Urinary bladder (tissue), 4 donors: ENCODE measurements around the gene INPP5A. TPM values are rescaled to one million over a fixed set of nuclear protein-coding genes. Genes with fewer than 3 reads are reported as not detected.

Experiments
- DNase-seq: peaks from one replicate; pipeline ENCODE4 v3.0.0-alpha.2; 2015; ENCODE audit errors: extremely low spot score
- H3K27ac ChIP-seq: one replicate; pipeline ENCODE4 v1.5.1; 2013; ENCODE audit warnings: low read depth, mild to moderate bottlenecking, moderate library complexity
- H3K36me3 ChIP-seq: one replicate; pipeline ENCODE4 v1.6.1; 2013; ENCODE audit warnings: mild to moderate bottlenecking, moderate library complexity; ENCODE audit not compliant: insufficient read depth
- H3K4me1 ChIP-seq: one replicate; pipeline ENCODE4 v1.6.1; 2013; ENCODE audit warnings: mild to moderate bottlenecking, moderate library complexity; ENCODE audit not compliant: insufficient read depth
- H3K4me3 ChIP-seq: one replicate; pipeline ENCODE4 v1.5.1; 2013; ENCODE audit warnings: low read depth, low read length
- WGBS: extraction: QIAGEN DNeasy Blood & Tissue Kit; methylation state at CpG from one replicate; pipeline ENCODE4 v1.1.7; 2013; 5-methylcytosine and 5-hydroxymethylcytosine counted together
- polyA plus RNA-seq: library from polyadenylated mRNA; stranded (reverse); fragments of 200-250 nt; gene quantifications from one replicate; pipeline ENCODE4 v1.2.3, GENCODE V29; 2013
- total RNA-seq: library from RNA; depleted of rRNA; stranded (reverse); fragments of >200 nt; gene quantifications from one replicate; pipeline ENCODE4 v1.2.3, GENCODE V29; 2014
- donor health status: healthy with polysubstance abuse.
- donor health status: healthy.

The INPP5A gene
- total and polyA plus RNA-seq, 2 donors, result 61.0 to 66.2 TPM

DNA sequence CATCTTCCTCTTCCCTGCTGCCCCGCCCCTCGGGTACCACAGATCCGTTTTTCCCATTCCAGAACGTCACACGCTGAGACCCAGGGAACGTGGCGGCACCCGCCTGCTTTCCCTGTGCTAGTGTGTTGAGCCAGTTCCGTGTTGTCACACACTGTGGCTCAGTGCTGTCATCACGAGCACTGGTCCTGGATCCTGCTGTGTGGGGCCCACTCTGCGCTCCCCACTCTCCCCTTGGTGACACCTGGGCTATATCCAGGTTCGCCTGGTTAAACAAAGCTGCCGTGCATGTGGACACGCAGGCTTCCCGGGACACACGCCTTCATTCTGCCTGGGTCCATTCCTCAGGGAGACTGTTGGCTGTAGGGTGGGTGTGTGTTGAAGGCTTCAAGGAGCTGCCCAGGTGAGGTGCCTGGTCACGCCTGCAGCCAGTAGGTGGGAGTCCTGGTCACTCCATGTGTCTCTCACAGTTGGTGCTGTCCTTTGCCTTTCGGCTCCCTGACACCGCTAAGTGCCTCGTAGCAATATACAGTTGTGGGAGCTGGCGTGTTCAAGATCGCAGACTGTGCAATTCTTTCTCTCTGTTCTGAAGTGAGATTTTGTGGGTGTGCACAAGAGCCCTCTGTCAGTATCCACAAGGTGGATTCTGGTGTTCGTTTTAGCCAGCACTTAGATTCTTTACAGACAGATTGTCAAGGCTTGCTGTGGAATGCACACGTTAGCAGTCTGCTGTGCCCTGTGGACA is 88.6 kb downstream of the INPP5A start:
- H3K4me1 ChIP-seq, result no peaks in the 10 kb centered on the region
- H3K27ac ChIP-seq, result no peak overlapping the region
- H3K4me3 ChIP-seq, result no peak overlapping the region
- no peaks in the 10 kb centered on the region for H3K36me3 ChIP-seq
- 85% methylated on average over 24 of the region's 24 CpGs for WGBS
- no peak for DNase-seq

DNA sequence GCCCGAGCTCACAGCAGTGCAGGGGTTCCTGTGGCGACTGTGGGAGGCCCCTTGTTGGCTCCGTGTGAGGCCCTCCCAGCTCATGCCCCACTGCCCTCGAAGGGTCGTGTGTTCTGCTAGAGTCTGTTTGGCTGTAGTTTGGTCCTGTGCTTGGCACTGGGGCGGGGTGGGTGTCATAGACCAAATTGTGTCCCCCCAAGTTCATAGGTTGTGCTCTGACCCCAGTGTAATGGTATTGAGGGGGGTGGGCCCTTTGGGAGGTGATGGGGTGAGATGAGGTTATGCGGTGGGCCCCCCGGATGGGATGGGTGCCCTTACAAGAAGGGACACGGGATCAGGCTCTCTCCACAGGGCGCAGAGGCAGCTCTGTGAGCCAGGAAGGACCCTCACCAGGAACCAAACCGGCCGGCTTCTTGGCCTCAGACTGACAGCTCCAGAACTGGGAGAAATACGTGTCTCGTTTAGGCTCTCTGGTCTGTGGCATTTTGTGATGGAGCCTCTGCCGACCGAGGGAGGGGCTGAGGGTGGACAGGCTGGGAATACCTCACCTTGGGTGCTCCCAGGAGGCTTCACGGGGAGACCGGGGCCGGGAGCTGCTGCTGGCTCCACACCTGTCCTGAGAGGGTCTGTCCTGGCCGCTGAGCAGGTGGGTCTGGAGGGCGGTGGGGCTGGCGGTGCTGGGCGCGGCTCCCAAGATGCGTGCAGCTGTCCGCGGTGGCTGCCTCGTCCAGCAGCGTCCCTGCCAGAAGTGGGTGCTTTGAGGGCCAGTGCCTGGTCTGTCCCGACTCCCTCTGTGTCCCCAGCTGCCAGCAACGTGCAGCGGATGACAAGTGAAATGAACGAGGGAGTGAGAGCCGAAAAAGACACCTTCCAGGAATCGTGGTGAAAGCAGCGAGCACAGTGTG is 89.4 kb downstream of the INPP5A start:
- 67% methylated on average over 36 of the region's 36 CpGs for WGBS
- no peaks in the 10 kb centered on the region for H3K36me3 ChIP-seq
- H3K4me3 ChIP-seq, result no peak overlapping the region
- DNase-seq, result no peak
- H3K4me1 ChIP-seq, result no peaks in the 10 kb centered on the region
- peak overlapping the region; percentile 79 for H3K27ac ChIP-seq

DNA sequence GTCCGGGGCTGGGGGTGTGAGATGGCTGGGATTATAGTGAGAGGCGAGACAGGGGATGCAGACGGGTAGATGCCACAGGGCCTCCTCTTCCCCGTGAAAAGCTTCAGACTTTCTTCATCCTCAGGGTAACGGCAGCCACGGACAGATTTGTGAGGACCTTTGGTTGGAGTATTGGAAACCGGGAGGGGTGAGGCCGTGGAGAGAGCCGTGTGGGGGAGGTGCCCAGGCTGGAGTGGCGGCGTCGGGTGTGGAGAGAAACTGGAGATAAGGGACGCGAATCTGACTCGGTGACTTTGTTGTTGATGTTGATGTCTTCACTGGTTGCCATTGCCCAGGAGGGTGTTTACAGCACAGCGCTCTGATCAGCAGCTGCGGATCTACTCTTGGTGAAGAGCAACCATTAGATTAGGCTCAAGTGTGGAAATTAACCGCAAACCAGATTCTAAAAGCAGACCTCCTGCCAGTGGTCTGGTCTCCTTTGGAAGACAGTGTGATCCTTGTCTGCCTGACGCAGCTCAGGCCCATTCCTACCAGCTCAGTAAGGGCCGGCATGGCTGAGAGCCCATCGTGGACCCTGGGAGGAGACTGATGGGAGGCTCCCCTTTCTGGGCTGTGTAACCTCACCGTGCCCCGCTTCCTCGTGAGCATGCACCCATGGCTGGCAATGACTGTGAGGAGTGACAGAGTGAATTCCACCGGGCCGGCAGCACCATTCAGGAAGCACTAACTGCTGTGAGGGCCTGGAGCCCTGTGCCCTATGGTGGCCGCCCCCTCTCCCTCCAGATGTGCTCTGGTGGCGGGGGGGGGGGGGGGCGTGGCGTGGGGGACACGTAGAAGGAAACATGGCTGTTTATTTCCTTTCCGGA is 90.3 kb downstream of the INPP5A start:
- Histone ChIP-seq H3K4me1 (no peaks in the 10 kb centered on the region), H3K4me3 (no peak overlapping the region), H3K27ac (peak overlapping the region; percentile 79), H3K36me3 (no peaks in the 10 kb centered on the region)
- 19% methylated on average over 32 of the region's 32 CpGs for WGBS
- no peak for DNase-seq

DNA sequence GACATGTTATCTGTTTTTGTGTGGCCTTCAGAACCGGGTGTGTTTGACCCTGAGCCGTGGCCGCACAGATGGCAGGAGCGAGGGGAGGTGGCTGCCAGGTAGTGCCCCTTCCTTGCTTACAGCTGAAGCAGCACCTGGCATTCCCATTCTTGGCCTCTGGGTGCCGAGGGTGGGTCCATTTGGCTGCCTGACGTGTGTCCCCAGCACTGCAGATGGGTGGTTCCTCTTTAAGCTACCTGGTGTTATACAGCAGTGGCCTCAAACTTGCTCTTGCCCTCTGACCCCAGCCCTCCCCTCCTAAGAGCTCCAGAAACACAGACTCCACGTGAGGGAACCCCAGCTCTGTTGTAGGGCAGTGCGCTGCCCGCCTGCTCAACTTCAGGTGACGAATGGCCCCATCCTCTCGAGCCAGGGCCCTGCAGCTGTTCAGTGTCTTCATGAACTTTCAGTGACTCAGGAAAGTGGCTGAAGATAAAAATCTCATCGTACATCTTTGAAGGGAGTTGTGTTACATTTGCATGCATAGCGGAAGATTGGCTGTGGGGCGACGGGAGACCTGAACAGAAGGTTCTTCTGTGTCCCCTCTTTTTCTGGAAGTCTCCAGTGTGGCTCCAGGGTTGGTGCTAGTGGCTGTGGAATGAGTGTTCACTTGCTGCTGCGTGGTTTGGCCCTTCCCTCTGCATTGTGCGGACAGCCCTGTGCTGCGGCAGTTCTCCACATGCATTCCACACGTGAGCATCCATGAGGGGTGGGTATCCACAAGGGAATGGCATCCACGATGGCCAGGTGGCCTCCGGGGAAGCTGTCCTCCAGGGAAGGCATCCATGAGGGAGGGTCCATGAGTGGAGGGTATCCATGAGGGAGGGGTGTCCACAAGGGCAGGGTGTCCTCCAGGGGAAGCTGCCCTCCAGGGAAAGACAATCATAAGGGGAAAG is 91.6 kb downstream of the INPP5A start:
- Histone ChIP-seq H3K4me1 (no peaks in the 10 kb centered on the region), H3K4me3 (no peak overlapping the region), H3K36me3 (no peaks in the 10 kb centered on the region), H3K27ac (peak overlapping the region; percentile 84)
- 67% methylated on average over 21 of the region's 21 CpGs for WGBS
- DNase-seq, result no peak

DNA sequence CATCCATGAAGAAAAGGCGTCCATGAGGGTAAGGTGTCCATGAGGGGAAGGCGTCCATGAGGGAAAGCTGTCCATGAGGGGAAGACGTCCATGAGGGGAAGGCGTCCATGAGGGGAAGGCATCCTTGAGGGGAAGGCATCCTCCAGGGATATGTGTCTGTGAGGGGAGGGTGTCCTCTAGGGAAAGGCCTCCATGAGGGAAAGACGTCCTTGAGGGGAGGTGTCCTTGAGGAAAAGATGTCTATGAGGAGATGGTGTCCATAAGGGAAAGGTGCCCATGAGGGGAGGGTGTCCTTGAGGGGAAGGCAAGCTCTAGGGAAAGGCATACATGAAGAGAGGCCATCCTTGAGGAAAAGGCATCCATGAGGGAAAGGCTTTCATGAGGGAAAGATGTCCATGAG is 92.6 kb downstream of the INPP5A start:
- Histone ChIP-seq H3K36me3 (no peaks in the 10 kb centered on the region), H3K4me3 (no peak overlapping the region), H3K4me1 (no peaks in the 10 kb centered on the region), H3K27ac (no peak overlapping the region)
- DNase-seq, result no peak
- WGBS, result 95% methylated on average over 5 of the region's 5 CpGs

DNA sequence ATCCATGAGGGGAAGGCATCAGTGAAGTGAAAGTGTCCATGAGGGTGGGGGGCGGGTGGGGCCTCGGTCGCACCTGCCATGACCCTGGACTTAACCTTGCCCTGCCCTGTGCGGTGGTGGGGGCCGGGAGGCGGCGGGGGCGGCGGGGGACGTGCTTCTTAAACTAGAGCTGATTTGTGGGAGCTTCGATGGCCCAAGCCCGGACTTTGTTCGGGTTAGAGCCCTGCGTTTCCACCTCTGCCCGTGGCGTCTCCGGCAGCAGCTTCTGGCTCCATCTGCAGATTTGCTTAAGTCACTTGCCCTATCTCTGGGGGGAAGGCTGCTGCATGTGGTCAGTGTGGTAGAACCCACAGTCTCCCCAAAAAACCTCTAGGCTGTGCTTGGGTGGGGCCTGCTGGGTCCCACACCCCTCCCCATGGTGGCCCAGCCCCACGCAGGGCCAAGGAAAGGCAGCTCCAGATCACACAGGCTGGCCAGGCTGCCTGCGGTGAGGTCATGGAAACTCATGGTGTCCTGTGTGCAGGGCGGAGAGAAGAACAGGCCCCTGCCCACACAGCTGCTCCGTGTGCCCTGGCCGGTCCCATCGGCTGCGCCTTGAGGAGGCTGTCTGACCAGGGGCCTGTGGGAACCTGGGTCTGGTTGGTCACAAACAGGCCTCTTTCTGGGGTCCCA is 93.2 kb downstream of the INPP5A start:
- 74% methylated on average over 24 of the region's 24 CpGs for WGBS
- Histone ChIP-seq H3K4me1 (no peaks in the 10 kb centered on the region), H3K4me3 (no peak overlapping the region), H3K36me3 (no peaks in the 10 kb centered on the region), H3K27ac (peak overlapping the region; percentile 92)
- DNase-seq, result no peak

DNA sequence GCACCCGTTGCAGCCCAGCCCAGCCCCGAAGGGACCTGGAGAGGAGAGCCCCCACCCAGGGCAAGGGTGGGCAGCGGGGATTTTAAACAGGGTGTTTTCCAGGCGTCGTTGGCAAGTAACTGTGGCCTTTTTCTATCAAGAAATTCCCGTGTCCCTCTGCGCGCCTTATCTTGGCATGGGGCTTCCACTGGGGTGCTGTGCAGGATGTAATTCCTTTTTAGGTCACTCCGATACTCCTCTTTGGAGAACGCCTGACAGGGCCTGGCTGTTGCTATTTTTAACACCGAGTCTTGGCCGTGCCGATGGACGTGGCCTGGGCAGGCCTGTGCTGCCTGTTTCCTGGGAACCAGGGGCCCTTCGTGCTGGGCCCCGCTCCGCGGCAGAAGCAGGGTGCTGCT is 93.8 kb downstream of the INPP5A start:
- 18% methylated on average over 18 of the region's 18 CpGs for WGBS
- no peak for DNase-seq
- Histone ChIP-seq H3K27ac (peak overlapping the region; percentile 92), H3K4me1 (no peaks in the 10 kb centered on the region), H3K36me3 (no peaks in the 10 kb centered on the region), H3K4me3 (no peak overlapping the region)

DNA sequence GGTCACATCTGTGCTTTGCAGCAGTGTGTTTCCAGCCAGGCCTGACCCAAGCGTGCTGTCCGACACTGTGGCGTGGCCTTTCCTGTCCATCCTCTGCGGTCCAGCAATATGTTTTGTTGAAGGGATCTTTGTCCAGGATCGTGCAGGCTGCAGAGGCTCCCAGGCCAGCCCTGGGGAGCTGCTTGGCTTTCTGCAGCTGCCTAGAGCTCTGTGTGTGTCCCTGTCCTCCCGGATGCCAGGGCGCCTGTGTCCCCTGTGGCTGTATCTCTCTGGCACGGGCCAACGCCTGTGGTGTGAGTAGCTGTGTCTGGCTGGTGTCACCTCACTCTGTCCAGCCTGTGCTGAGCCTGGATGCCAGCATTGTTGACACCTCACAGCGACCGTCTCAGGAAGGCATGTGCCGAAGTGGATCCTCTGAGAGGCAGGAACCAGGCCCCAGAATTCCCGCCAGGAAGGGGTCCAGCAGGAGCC is 94.5 kb downstream of the INPP5A start:
- H3K4me3 ChIP-seq, result no peak overlapping the region
- WGBS, result 48% methylated on average over 13 of the region's 13 CpGs
- no peak for DNase-seq

DNA sequence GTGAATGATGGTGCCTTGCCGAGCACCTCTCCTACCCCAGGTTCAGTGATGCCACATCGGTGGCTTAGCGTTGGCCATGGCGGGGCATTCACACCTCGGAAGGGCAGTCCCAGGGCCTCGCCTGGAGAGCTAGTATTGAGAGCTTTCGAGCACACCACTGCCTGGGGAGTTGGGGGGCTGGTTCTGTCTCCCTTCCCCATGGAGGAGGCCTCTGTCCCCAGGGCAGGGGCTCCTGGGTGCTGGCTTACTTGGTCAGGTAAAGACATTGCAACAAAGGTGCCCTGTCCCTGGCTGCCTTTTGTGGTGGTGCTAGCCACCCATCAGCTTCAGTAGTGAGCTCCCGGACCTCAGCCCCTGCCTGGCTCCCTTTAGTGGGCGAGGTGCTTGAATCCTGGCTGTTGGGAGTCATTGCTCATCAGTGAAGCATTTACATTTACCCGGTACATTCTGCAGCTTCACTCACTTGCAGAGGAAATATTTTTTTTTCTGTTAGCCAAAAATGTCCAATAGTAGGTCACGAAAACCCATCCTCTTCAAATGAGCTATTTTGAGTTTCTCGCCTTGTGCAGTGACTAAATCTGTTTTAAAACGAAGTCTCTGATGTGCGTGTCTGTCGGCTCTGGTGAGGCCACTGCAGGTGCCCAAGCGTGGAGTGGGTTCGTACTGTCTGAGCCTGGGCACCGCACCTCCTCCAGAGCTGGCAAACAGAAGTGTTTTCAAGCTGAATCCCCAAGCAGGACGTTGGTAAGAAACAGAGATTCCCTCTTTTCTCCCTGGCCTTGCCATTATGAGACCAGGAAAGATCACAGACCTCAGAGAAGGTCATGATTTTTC is 95.5 kb downstream of the INPP5A start:
- 59% methylated on average over 19 of the region's 19 CpGs for WGBS
- Histone ChIP-seq H3K27ac (peak overlapping the region; percentile 3), H3K4me3 (no peak overlapping the region), H3K36me3 (no peaks in the 10 kb centered on the region), H3K4me1 (no peaks in the 10 kb centered on the region)
- DNase-seq, result no peak

More for the DNA sequence above, 94.5 kb downstream of the INPP5A start:
- H3K36me3 ChIP-seq, result no peaks in the 10 kb centered on the region
- no peaks in the 10 kb centered on the region for H3K4me1 ChIP-seq
- H3K27ac ChIP-seq, result peak overlapping the region; percentile 69

DNA sequence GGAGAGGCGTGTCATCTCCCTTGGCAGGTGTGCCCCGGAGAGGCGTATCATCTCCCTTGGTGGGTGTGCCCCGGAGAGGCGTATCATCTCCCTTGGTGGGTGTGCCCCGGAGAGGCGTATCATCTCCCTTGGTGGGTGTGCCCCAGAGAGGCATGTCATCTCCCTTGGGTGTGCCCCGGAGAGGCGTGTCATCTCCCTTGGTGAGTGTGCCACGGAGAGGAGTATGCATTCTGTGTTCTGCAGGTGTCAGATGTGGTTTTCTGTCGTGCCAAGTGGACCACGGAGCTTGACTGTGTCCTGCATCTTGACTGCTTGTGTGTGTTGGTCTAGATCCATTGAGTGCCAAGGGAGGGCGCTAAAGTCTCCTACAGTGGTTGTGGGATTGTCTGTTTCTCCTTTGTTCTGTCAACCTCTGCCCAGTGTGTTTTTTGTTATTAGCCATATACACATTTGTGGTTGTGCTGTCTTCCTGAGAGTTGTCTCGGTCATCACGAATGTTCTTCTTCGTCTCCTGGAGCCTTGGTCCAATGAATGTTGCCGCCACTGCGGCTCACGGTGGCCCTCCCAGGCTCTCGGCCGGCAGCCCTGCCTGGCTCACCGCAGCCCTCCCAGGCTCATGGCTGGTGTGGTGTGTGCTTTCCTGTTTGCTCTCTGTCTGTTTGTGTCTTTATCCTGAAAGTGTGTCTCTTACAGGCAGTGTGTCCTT is 96.8 kb downstream of the INPP5A start:
- no peaks in the 10 kb centered on the region for H3K4me1 ChIP-seq
- WGBS, result 89% methylated on average over 22 of the region's 22 CpGs
- no peak overlapping the region for H3K27ac ChIP-seq
- no peaks in the 10 kb centered on the region for H3K36me3 ChIP-seq
- no peak overlapping the region for H3K4me3 ChIP-seq
- no peak for DNase-seq

DNA sequence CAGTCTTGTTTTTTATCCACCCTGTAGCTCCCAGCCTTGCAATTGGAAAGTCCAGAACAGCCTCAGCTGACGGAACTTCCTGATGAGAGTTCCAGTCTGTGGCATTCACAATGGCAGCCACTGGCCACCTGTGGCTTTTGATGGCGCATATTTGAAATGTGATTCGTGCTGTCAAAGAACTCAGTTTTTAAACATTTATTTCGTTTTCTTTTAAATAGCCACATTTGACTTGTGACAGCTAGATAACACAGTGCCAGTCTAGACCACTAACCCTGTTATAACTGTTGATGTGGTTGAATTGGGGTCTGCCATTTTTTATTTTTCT is 97.3 kb downstream of the INPP5A start:
- Histone ChIP-seq H3K27ac (no peak overlapping the region), H3K4me1 (no peaks in the 10 kb centered on the region), H3K36me3 (no peaks in the 10 kb centered on the region), H3K4me3 (no peak overlapping the region)
- 89% methylated on average over 4 of the region's 4 CpGs for WGBS
- DNase-seq, result no peak
